Daoy (cell line): ENCODE results near the gene KHK. TPM values are rescaled to one million over a fixed set of nuclear protein-coding genes. Genes with fewer than 3 reads are reported as not detected.
"Not testable (repeated sequence)": the region's sequence is repeated elsewhere in the genome, so short reads cannot be mapped to it uniquely, and the experiment has no call there.

Source experiments
- DNase-seq: peaks from one replicate; pipeline ENCODE4 v3.0.0-alpha.2; 2015; ENCODE audit warnings: low read depth
- total RNA-seq: library from RNA; depleted of rRNA; stranded (reverse); fragments of >200 nt; shearing (Covaris generic); gene quantifications from 2 replicates; pipeline ENCODE4 v1.2.3, GENCODE V29; 2014

KHK gene
- total RNA-seq, 1 experiment from 2014 or later, result 1.1 TPM

DNA sequence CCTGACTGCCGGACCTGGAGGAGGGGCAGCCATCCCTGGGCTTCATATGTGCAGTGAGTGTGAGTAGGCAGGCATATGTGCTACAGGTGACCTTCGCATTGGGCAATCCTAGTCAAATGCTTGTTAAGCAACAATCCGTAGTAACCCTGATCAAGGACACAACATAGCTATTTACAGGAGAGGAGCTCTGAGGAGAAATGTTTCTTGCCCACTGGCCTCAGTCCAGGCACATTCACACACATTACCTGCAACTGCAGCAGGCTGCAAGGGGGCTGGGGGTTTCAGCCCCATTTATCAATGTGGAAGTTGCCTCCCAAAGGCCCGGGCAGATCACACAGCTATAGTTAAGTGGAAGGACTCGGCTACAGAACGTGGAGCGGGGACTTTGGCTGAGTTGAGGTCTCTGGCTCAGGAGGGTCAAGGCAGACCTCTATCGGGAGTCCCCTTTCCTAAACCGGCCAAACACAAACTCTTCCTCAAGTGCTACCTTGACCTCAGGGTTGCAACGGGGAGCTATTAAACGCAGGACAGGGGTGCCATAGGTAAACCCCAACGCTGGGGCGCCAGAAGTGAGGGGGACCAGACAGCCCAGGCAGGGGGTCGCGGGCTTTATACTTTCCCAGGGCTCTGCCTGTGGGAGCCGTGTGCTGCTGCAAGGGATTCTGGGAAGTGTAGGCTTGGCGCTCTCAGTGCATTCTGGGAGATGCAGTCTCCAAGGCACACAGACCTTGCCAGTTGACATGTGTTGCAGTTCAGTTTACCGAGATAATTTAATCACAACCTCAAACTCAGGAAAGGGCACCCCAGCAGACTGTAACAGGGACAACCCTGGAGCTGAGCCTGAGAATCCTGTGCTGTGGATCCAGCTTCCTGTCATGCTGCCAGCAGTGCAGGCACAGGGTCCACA is 9.4 kb downstream of the KHK start:
- DNase-seq, result peak; percentile 58

- no peak for DNase-seq
These were observed 10.3 kb downstream of the KHK start for GRCh38 chr2:27096748-27097297.

DNA sequence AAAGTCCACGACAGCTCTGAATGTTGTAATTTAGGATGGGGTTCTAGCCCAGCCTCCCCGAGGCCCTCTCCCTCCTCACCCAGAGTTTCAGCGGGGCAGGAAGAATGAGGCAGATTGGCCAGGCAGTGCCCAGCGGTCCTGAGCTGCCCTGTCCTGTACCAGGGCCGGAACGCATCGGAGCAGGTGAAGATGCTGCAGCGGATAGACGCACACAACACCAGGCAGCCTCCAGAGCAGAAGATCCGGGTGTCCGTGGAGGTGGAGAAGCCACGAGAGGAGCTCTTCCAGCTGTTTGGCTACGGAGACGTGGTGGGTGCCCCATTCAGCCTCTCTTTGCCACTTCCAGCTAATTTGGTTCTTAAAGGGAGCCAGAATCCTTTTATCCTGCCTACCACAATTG is 10.8 kb downstream of the KHK start:
- no peak for DNase-seq

GRCh38 chr2:27099334-27099955 is 12.9 kb downstream of the KHK start:
- no peak for DNase-seq

- DNase-seq, result no peak
These were observed 13.5 kb downstream of the KHK start for GRCh38 chr2:27100036-27100435.

GRCh38 chr2:27102329-27102728 is 15.8 kb downstream of the KHK start:
- no peak for DNase-seq

DNA sequence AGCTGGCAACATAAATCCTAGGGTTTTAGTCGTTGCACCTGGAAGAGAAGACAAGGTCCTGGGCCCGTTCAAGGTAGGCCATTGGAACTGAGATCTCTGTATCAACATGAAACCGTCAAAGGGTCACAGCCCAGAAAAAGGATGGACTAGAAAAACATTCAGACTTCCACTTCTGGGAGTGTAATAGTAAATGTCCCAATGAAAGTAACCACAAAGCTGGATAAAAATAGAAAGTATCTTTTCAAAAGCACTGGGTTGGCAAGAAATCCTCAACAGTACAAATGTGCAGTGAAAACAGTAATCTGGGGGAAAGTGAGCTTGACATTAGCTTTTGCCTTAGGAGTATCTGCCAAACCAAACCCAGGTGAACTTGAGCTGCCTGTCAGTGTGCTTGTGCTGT is 19.4 kb downstream of the KHK start:
- DNase-seq, result no peak

GRCh38 chr2:27108221-27108620 is 21.6 kb downstream of the KHK start:
- no peak for DNase-seq

GRCh38 chr2:27109083-27109482 is 22.5 kb downstream of the KHK start:
- no peak for DNase-seq

DNA sequence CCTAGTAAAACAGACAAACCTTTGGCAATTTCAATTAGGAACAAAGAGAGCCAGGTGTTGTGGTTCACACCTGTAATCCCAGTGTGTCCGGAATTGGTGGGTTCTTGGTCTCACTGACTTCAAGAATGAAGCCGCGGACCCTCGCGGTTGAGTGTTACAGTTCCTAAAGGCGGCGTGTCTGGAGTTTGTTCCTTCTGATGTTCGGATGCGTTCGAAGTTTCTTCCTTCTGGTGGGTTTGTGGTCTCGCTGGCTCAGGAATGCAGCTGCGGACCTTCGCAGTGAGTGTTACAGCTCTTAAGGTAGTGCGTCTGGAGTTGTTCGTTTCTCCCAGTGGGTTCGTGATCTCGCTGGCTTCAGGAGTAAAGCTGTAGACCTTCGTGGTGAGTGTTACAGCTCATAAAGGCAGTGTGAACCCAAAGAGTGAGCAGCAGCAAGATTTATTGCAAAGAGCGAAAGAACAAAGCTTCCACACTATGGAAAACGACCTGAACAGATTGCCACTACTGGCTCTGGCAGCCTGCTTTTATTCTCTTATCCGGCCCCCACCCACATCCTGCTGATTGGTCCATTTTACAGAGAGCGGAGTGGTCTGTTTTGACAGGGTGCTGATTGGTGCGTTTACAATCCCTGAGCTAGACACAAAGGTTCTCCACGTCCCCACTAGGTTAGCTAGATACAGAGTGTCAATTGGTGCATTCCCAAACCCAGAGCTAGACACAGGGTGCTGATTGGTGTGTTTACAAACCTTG is 24.2 kb downstream of the KHK start:
- not testable (repeated sequence) for DNase-seq

DNA sequence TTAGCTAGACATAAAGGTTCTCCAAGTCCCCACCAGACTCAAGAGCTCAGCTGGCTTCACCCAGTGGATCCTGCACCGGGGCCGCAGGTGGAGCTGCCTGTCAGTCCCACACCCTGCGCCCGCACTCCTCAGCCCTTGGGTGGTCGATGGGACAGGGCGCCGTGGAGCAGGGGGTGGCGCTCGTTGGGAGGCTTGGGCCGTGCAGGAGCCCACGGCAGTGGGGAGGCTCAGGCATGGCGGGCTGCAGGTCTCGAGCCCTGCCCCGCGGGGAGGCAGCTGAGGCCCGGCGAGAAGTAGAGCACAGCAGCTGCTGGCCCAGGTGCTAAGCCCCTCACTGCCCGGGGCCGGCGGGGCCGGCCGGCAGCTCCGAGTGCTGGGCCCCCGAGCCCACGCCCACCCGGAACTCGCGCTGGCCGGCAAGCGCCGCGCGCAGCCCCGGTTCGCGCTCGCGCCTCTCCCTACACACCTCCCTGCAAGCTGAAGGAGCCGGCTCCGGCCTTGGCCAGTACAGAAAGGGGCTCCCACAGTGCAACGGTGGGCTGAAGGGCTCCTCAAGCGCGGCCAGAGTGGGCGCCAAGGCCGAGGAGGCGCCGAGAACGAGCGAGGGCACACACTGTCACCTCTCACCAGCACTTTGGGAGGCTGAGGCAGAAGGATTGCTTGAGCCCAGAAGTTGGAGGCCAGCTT is 25.0 kb downstream of the KHK start:
- DNase-seq, result not testable (repeated sequence)

DNA sequence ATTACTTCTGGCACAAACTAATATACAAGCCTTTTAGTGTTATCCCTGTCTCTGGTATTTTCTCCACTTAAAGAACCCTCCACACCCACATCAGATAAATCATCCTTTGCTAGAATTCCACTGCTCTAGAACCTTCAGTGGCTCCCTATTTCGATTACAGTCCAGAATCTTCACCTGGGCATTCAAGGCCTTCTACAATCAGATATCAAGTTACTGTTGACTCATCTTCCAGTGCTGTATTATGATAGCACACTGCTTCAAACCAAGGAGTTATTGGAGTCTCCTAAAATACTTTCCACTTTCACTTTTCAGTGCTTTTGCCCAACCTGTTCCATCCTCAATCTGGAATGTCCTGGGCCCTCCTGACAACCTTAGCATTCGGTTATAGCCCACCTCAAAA is 28.9 kb downstream of the KHK start:
- DNase-seq, result no peak

DNA sequence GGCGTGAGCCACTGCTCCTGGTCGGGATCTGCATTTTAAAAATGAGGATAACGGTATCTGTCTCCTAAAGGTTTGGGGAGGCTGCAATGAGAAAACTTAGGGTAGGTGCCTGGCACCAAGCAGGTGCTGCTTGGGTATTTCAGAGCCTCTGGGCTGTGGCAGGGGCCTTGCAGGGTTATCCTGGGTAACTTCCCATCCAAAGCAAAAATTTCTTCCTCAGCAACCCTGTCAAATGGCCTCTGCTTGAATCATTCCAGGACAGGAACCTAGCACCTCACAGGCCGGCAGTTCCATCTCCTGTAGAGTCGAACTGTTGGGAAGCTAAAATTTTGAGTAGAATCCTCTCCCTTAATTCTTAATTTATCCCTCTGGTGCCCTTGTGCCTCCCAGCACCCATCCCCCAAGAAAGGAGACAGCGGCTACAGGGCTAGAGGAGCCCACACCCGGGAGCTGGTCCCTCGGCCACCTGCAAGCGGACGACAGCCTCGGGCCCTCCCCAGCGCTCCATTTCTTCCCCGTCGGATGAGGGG is 31.5 kb downstream of the KHK start:
- DNase-seq, result no peak

GRCh38 chr2:27118525-27119329 is 32.2 kb downstream of the KHK start, which contains the start of gene CGREF1:
Gene CGREF1 (minus strand): TSS chr2:27119128. CDS start chr2:27104366, 14,762 bp downstream.
- DNase-seq, result peak; percentile 35

GRCh38 chr2:27119330-27119670 is 32.7 kb downstream of the KHK start:
- DNase-seq, result not testable (repeated sequence)

DNA sequence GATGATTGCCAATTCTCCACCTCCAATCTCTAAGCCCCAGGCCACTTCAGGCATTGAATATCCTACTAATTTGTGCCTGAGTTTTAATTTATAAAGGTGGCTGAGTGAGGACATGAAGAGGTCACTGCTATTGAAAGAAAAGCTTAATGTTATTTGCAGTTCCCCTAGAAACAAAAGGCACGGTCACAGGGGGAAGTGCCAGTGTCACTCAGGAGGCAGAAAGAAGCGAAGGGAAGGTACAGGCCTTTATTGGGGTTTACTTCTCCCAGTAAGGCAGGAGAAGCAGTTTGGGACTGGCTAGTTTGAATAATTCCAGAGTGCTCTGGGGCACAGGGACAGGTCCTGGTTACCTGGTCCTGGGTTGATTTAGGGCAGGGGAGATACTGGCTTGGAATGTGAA is 35.3 kb downstream of the KHK start:
- DNase-seq, result no peak

GRCh38 chr2:27122791-27123190 is 36.2 kb downstream of the KHK start:
- DNase-seq, result no peak

GRCh38 chr2:27123302-27124150 is 37.0 kb downstream of the KHK start, which contains the start of gene ABHD1:
Gene ABHD1 (plus strand): TSS chr2:27123815. CDS start chr2:27123949, 134 bp downstream.
- DNase-seq, result peak; percentile 52

DNA sequence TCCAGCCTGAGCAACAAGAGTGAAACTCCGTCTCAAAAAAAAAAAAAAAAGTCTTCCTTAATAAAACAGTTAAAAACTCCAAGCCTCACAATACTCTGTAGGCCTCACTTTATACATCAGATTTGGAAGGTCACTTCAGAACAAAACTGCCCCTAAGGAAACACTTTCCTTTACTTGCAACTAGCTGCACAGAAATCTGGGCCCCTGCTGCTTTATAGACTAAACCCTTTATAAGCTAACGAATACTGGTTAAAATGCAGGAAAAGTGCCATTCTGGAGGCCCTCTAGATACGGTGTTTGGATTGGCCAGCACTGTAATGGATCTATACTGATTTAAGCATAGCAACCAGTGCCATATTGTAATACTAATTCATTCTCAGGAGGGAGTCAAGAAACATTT is 38.5 kb downstream of the KHK start:
- no peak for DNase-seq
